Measurements from ENCODE around the gene STAU1.
"Not testable (repeated sequence)": the region's sequence is repeated elsewhere in the genome, so short reads cannot be mapped to it uniquely, and the experiment has no call there.

STAU1 gene

GRCh38 chr20:49082295-49082694, 105.8 kb downstream of the STAU1 start:
- H3K4me3 ChIP-seq (ENCODE audit: low read depth, low read length); H3K27ac ChIP-seq (ENCODE audit: extremely low read depth, low read depth, low read length); H3K4me1 ChIP-seq (ENCODE audit: control insufficient read depth, insufficient read depth, low read length); CTCF ChIA-PET; H3K9me3 ChIP-seq (ENCODE audit: control insufficient read depth, insufficient read depth, low read depth, low read length): not testable (repeated sequence)
- TF ChIP-seq ATF2 (tag by site-specific recombination; IDR thresholded peaks at IDR 0.05; ENCODE audit: low read depth) (peak; percentile 79), ZBTB26 (tag by site-specific recombination; optimal IDR thresholded peaks at IDR 0.05) (peak; percentile 13)
- H3K36me3 ChIP-seq (ENCODE audit: control insufficient read depth in 2 of 2, insufficient read depth in 1 of 2, low read length in 2 of 2): peaks cover 93 to 97% of the 10 kb centered on the region in 2 experiments
- POLR2A ChIA-PET: interaction anchor here (0.6 to 0.7 kb wide), 2 partner anchors 11 to 45 kb away, joined by 3 to 4 read pairs; no protein-coding TSS in a partner anchor

GRCh38 chr20:49078310-49078709, 109.8 kb downstream of the STAU1 start:
- Histone ChIP-seq H3K36me3 (ENCODE audit: control insufficient read depth in 2 of 2, insufficient read depth in 1 of 2, low read length in 2 of 2) (peaks cover 98% of the 10 kb centered on the region in 2 experiments), H3K9me3 (ENCODE audit: control insufficient read depth, insufficient read depth, low read depth, low read length) (no peaks in the 10 kb centered on the region), H3K4me1 (ENCODE audit: control insufficient read depth, insufficient read depth, low read length) (no peaks in the 10 kb centered on the region), H3K4me3 (ENCODE audit: low read depth, low read length) (no peak overlapping the region), H3K27ac (ENCODE audit: extremely low read depth, low read depth, low read length) (no peak overlapping the region)
- CTCF ChIA-PET: interaction anchor here (0.7 kb wide), 1 partner anchor 12 kb away, joined by 3 read pairs; no protein-coding TSS in a partner anchor
- POLR2A ChIA-PET: interaction anchor here (0.9 kb wide), 1 partner anchor 11 kb away, joined by 3 read pairs; no protein-coding TSS in a partner anchor
- TF ChIP-seq ATF2 (tag by site-specific recombination; IDR thresholded peaks at IDR 0.05; ENCODE audit: low read depth) (peak; percentile 91), ZNF175 (tag by site-specific recombination; IDR thresholded peaks at IDR 0.05) (no peak)

GRCh38 chr20:49074521-49074920, 113.6 kb downstream of the STAU1 start:
- no peak for TF ChIP-seq ZBTB10 (tag by site-specific recombination; IDR thresholded peaks at IDR 0.05)
- no peak for TF ChIP-seq ZNF747 (tag by site-specific recombination; IDR thresholded peaks at IDR 0.05)
- no peak for TF ChIP-seq SP7 (tag by site-specific recombination; IDR thresholded peaks at IDR 0.05)
- no peak for TF ChIP-seq OSR2 (tag by site-specific recombination; IDR thresholded peaks at IDR 0.05)
- no peak for TF ChIP-seq ZNF544 (tag by site-specific recombination; IDR thresholded peaks at IDR 0.05)
- TF ChIP-seq ZBTB44 (tag by site-specific recombination; IDR thresholded peaks at IDR 0.05): no peak
- TF ChIP-seq ZNF10 (tag by site-specific recombination; IDR thresholded peaks at IDR 0.05): no peak
- TF ChIP-seq PRDM10 (tag by site-specific recombination; IDR thresholded peaks at IDR 0.05): no peak
- Histone ChIP-seq H3K27ac (ENCODE audit: extremely low read depth, low read depth, low read length) (no peak overlapping the region), H3K9me3 (ENCODE audit: control insufficient read depth, insufficient read depth, low read depth, low read length) (no peaks in the 10 kb centered on the region), H3K36me3 (ENCODE audit: control insufficient read depth in 2 of 2, insufficient read depth in 1 of 2, low read length in 2 of 2) (peaks cover 90 to 96% of the 10 kb centered on the region in 2 experiments), H3K4me1 (ENCODE audit: control insufficient read depth, insufficient read depth, low read length) (no peaks in the 10 kb centered on the region), H3K4me3 (ENCODE audit: low read depth, low read length) (no peak overlapping the region)
- POLR2A ChIA-PET: no interaction called here
- CTCF ChIA-PET: interaction anchor here (1.0 kb wide), 1 partner anchor 37 kb away, joined by 3 read pairs; no protein-coding TSS in a partner anchor
